Fibroblast of pulmonary artery (primary cell): Measurements from ENCODE around the gene HDAC9.
A peak's percentile ranks its signal among the peaks of the same experiment; 100 is the strongest.

ENCODE experiments used
- DNase-seq: peaks from one replicate; pipeline ENCODE4 v3.0.0-alpha.2; 2010; ENCODE audit warnings: low read depth
- H3K4me3 ChIP-seq: replicated peaks from 2 replicates; pipeline ENCODE4 v1.5.1; 2011; ENCODE audit warnings: low read depth, mild to moderate bottlenecking, control low read depth, low read length, moderate library complexity
- CTCF ChIP-seq: IDR thresholded peaks from 2 replicates; pipeline ENCODE4 v1.5.1; 2011; ENCODE audit warnings: mild to moderate bottlenecking, control low read depth, low read length, inconsistent platforms; ENCODE audit errors: missing control alignments

The HDAC9 gene

GRCh38 chr7:18828994-18829857 is 333.7 kb downstream of the HDAC9 start:
- no peak for TF ChIP-seq CTCF
- no peak for DNase-seq
- H3K4me3 ChIP-seq = no peak overlapping the region

DNA sequence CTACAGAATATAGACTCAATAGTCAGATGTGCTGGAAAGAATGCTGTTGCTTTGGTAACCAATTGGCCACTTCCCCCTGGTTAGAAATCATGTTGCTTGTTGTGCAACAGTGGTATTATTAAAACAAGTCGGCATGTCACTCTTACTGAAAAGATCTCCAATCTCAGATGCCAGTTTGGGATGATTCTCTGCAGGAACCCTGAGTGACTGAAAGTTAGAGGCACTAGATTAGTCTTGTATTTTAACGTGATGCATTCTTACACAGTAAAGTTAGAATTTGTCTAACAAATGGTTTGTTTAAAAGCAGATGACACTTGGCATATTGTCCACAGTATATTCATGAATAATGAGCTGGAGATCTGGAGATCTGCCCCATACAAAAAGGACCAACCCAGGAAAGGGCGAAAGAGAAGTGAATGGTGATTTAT is 334.3 kb downstream of the HDAC9 start:
- no peak for TF ChIP-seq CTCF
- DNase-seq = peak; percentile 76
- no peak overlapping the region for H3K4me3 ChIP-seq

- DNase-seq = peak; percentile 36
- TF ChIP-seq CTCF = no peak
- no peak overlapping the region for H3K4me3 ChIP-seq
Measured at GRCh38 chr7:18831419-18831818, 335.9 kb downstream of the HDAC9 start.

DNA sequence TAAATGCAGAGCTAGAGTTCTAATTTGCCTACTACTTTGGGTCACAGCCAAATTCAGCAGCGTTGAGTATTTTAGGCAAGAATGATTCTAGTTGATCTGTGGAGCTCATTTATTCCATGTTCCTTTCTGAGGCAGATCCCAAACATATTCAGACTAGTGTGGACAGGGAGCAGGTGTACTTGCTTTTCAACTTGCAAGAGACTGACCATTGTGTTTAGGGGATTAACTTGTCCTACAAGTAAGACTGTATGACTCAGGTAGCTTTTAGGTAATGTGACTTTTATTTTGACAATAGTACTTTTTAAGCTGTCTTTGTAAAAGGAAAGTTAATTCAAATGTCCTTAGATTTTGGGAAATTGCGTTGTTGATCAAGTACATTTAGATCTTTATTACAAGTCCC is 336.4 kb downstream of the HDAC9 start:
- DNase-seq = no peak
- no peak for TF ChIP-seq CTCF
- no peak overlapping the region for H3K4me3 ChIP-seq

DNA sequence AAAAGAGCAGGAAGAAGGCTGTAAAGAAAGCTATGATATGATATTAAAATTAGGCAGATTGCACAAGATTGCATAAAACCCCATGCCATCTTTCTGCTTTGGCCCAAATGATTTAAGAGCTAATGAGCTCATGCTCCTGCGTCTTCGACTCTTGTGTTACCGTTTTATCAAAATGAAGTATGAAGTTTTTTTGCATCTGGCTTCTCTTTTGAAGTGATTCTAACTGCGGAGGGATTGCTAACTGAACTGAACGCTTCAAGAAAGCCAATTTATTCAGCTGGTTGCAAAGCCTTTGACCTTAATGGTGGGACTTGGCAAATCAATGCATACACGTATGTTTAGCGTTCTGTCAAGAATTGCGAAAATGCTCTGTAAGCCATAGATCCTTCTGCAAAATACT is 339.0 kb downstream of the HDAC9 start:
- DNase-seq = no peak
- no peak overlapping the region for H3K4me3 ChIP-seq
- no peak for TF ChIP-seq CTCF

DNA sequence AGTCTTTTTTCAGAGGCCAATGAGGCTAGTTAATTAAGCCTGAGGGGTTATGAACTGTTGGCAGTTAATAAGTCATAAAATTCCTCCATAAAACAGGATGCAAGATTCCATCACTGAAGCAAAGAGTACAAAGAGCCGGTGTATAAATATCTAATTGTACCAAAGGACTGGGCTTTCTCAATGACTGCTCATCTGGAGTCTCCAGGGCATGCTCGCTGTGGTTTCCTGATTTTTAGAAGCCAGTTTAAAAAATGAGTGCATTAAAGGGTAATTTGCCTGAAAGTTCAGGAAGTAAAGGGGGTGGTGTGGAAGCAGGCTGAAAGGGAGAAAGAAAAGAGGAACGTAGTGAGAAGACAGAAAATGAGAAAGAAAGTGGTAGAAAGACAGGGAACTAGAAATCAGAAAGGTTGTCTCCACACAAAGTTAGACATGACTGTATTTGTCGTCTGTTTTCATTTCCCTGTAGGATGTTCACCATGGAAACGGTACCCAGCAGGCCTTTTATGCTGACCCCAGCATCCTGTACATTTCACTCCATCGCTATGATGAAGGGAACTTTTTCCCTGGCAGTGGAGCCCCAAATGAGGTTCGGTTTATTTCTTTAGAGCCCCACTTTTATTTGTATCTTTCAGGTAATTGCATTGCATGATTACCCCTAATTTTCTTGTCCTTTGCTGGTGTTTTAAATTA is 339.6 kb downstream of the HDAC9 start:
- TF ChIP-seq CTCF = no peak
- no peak for DNase-seq
- H3K4me3 ChIP-seq = no peak overlapping the region
